H1 (cell line): ENCODE results near the gene SLC35A3. TPM values are rescaled to one million over a fixed set of nuclear protein-coding genes. Genes with fewer than 3 reads are reported as not detected.

Experiments used
- CTCF ChIA-PET: fragments of 300-600 bp; sonication (Branson Sonifier 250); formaldehyde crosslinking; loops from one replicate; lab custom pipeline; 2021; ENCODE audit not compliant: partially characterized antibody; lab: Charles Lee
- POLR2A ChIA-PET: fragments of 300-600 bp; sonication (Branson Sonifier 250); formaldehyde crosslinking; loops from one replicate; lab custom pipeline; 2021; ENCODE audit warnings: inconsistent platforms; ENCODE audit not compliant: partially characterized antibody; lab: Charles Lee
- DNase-seq, 2 experiments: peaks; one replicate each; pipeline versions ENCODE4 v3.0.0 to v3.0.0-alpha.2; 2010 to 2022; ENCODE audit warnings: low spot score in 2 of 2, low read depth in 1 of 2, mixed read lengths in 1 of 2
- FAIRE-seq: peaks from 2 replicates; lab custom pipeline; 2011; peaks lifted over from hg19 to GRCh38; lab: Jason Lieb, UNC
- H2AFZ ChIP-seq: 2 replicates; pipeline ENCODE4 v1.8.1; 2012; ENCODE audit warnings: low read length, inconsistent platforms
- H2AK5ac ChIP-seq: 2 replicates; pipeline ENCODE4 v1.6.1; 2013; ENCODE audit warnings: low read depth, low read length
- H2BK120ac ChIP-seq: replicated peaks from 2 replicates; pipeline ENCODE3; 2013; ENCODE audit warnings: low read depth, low read length, inconsistent platforms
- H2BK12ac ChIP-seq: 2 replicates; pipeline ENCODE4 v1.6.1; 2013; ENCODE audit warnings: low read depth, low read length
- H2BK15ac ChIP-seq: 2 replicates; pipeline ENCODE4 v1.6.1; 2013; ENCODE audit warnings: low read length
- H2BK20ac ChIP-seq: 2 replicates; pipeline ENCODE4 v1.6.1; 2013; ENCODE audit warnings: low read length
- H2BK5ac ChIP-seq: 2 replicates; pipeline ENCODE4 v1.6.1; 2013; ENCODE audit warnings: low read depth, low read length
- H3K14ac ChIP-seq: 2 replicates; pipeline ENCODE4 v1.6.1; 2013; ENCODE audit warnings: inconsistent platforms; ENCODE audit not compliant: insufficient read length
- H3K18ac ChIP-seq: 2 replicates; pipeline ENCODE4 v1.6.1; 2013; ENCODE audit warnings: low read length; ENCODE audit errors: extremely low read depth
- H3K23ac ChIP-seq: 2 replicates; pipeline ENCODE4 v1.6.1; 2013; ENCODE audit warnings: inconsistent platforms; ENCODE audit not compliant: insufficient read length
- H3K23me2 ChIP-seq: 2 replicates; pipeline ENCODE4 v1.6.1; 2013; ENCODE audit warnings: low read depth, low read length
- H3K27ac ChIP-seq: 2 replicates; pipeline ENCODE4 v1.6.1; 2011; ENCODE audit warnings: low read depth, low read length, inconsistent platforms
- H3K27me3 ChIP-seq, 4 experiments: replicated peaks in 1 of 4; 1 replicate in 1 of 4; 2 replicates in 3 of 4; pipeline versions ENCODE4 v1.6.1 to v1.8.1; 2011 to 2013; ENCODE audit warnings: low read length in 3 of 4, mild to moderate bottlenecking in 3 of 4, inconsistent platforms in 2 of 4, mixed read lengths in 2 of 4, moderate library complexity in 1 of 4; ENCODE audit not compliant: control insufficient read depth in 3 of 4, insufficient read depth in 3 of 4; ENCODE audit errors: extremely low read depth in 1 of 4
- H3K36me3 ChIP-seq, 4 experiments: 2 replicates each; pipeline versions ENCODE4 v1.6.1 to v1.8.1; 2011 to 2013; ENCODE audit warnings: mild to moderate bottlenecking in 4 of 4, low read length in 3 of 4, moderate library complexity in 2 of 4, control low read depth in 1 of 4, inconsistent platforms in 1 of 4; ENCODE audit not compliant: insufficient read depth in 4 of 4, control insufficient read depth in 2 of 4
- H3K4ac ChIP-seq: replicated peaks from 2 replicates; pipeline ENCODE3; 2013; ENCODE audit warnings: low read length, low read depth, mixed read lengths, inconsistent platforms; ENCODE audit not compliant: insufficient read length
- H3K4me1 ChIP-seq, 4 experiments: replicated peaks in 1 of 4; 1 replicate in 1 of 4; 2 replicates in 3 of 4; pipeline versions ENCODE4 v1.6.1 to v1.8.1; 2011 to 2013; ENCODE audit warnings: low read length in 3 of 4, inconsistent platforms in 2 of 4, mixed read lengths in 1 of 4; ENCODE audit not compliant: insufficient read depth in 4 of 4, control insufficient read depth in 3 of 4
- H3K4me2 ChIP-seq, 2 experiments: 2 replicates each; pipeline versions ENCODE4 v1.6.1 to v1.8.1; 2011 to 2013; ENCODE audit warnings: low read depth in 2 of 2, low read length in 2 of 2, control low read depth in 1 of 2, inconsistent platforms in 1 of 2, mild to moderate bottlenecking in 1 of 2; ENCODE audit not compliant: insufficient read depth in 1 of 2
- H3K4me3 ChIP-seq, 4 experiments: fragments of 200-600, 300-600 bp in 1 of 4; sonication (generic), shearing (Covaris generic), sonication (Bioruptor Twin) in 1 of 4; 2 replicates each; pipeline versions ENCODE4 v1.5.1 to v1.8.1; 2011 to 2016; ENCODE audit warnings: low read length in 4 of 4, low read depth in 3 of 4, control low read depth in 2 of 4, inconsistent platforms in 2 of 4, mild to moderate bottlenecking in 2 of 4, mixed read lengths in 1 of 4, moderate library complexity in 1 of 4; ENCODE audit not compliant: insufficient read depth in 2 of 4; ENCODE audit errors: extremely low read depth in 1 of 4
- H3K56ac ChIP-seq: replicated peaks from 2 replicates; pipeline ENCODE3; 2013; ENCODE audit warnings: low read depth, mild to moderate bottlenecking, mixed read lengths, low read length, inconsistent platforms; ENCODE audit not compliant: insufficient read length
- H3K79me1 ChIP-seq: 2 replicates; pipeline ENCODE4 v1.6.1; 2013; ENCODE audit warnings: low read depth, low read length, control low read depth
- H3K79me2 ChIP-seq, 2 experiments: 2 replicates each; pipeline versions ENCODE4 v1.6.1 to v1.8.1; 2012 to 2013; ENCODE audit warnings: low read length in 2 of 2, mild to moderate bottlenecking in 2 of 2, inconsistent platforms in 1 of 2; ENCODE audit not compliant: insufficient read depth in 2 of 2, control insufficient read depth in 1 of 2
- H3K9ac ChIP-seq, 4 experiments: replicated peaks in 1 of 4; 1 replicate in 1 of 4; 2 replicates in 3 of 4; pipeline versions ENCODE4 v1.6.1 to v1.8.1; 2011 to 2013; ENCODE audit warnings: low read depth in 3 of 4, low read length in 3 of 4, control low read depth in 2 of 4, mild to moderate bottlenecking in 2 of 4, moderate library complexity in 2 of 4, inconsistent platforms in 1 of 4; ENCODE audit errors: extremely low read depth in 1 of 4
- H3K9me3 ChIP-seq, 2 experiments: 2 replicates each; pipeline versions ENCODE4 v1.6.1 to v1.8.1; 2012 to 2013; ENCODE audit warnings: mild to moderate bottlenecking in 2 of 2, moderate library complexity in 2 of 2, control low read depth in 1 of 2, inconsistent platforms in 1 of 2, low read depth in 1 of 2, low read length in 1 of 2, mixed read lengths in 1 of 2; ENCODE audit not compliant: insufficient read depth in 2 of 2
- H4K20me1 ChIP-seq, 2 experiments: replicated peaks in 1 of 2; 2 replicates each; pipeline versions ENCODE3 to v1.8.1; 2011 to 2013; ENCODE audit warnings: inconsistent platforms in 2 of 2, low read length in 2 of 2, mild to moderate bottlenecking in 1 of 2; ENCODE audit not compliant: insufficient read depth in 2 of 2, control insufficient read depth in 1 of 2
- H4K5ac ChIP-seq: 2 replicates; pipeline ENCODE4 v1.6.1; 2013; ENCODE audit warnings: low read length, low read depth, mixed read lengths, inconsistent platforms; ENCODE audit not compliant: insufficient read length
- H4K8ac ChIP-seq: 2 replicates; pipeline ENCODE4 v1.8.0; 2013; ENCODE audit warnings: mild to moderate bottlenecking, moderate library complexity, low read length, inconsistent platforms; ENCODE audit not compliant: insufficient read depth; ENCODE audit errors: extremely low read depth
- H4K91ac ChIP-seq: replicated peaks from 2 replicates; pipeline ENCODE3; 2013; ENCODE audit warnings: low read length, mixed read lengths, inconsistent platforms; ENCODE audit not compliant: insufficient read length
- ATF3 ChIP-seq: IDR thresholded peaks from 2 replicates; pipeline ENCODE4 v1.6.1; 2011; ENCODE audit warnings: low read depth, mild to moderate bottlenecking, low read length; ENCODE audit not compliant: insufficient read depth
- CTCF ChIP-seq, 3 experiments: IDR thresholded peaks; 1 replicate in 2 of 3; 2 replicates in 1 of 3; pipeline versions ENCODE4 v1.5.1 to v1.6.1; 2011; ENCODE audit warnings: low read length in 3 of 3, mild to moderate bottlenecking in 3 of 3, inconsistent platforms in 2 of 3, low read depth in 1 of 3, moderate library complexity in 1 of 3; ENCODE audit not compliant: insufficient read depth in 1 of 3; ENCODE audit errors: control extremely low read depth in 1 of 3
- FOSL1 ChIP-seq: IDR thresholded peaks from 2 replicates; pipeline ENCODE4 v1.6.1; 2011; ENCODE audit warnings: mild to moderate bottlenecking, low read depth, low read length, moderate library complexity; ENCODE audit not compliant: insufficient read depth
- POU5F1 ChIP-seq: IDR thresholded peaks from 2 replicates; pipeline ENCODE4 v1.6.1; 2011; ENCODE audit warnings: low read depth, mild to moderate bottlenecking, low read length, moderate library complexity
- RBBP5 ChIP-seq: IDR thresholded peaks from 2 replicates; pipeline ENCODE4 v1.7.1; 2012; ENCODE audit warnings: low read depth, mild to moderate bottlenecking, inconsistent platforms, low read length, moderate library complexity, borderline replicate concordance
- SIRT6 ChIP-seq: IDR thresholded peaks from one replicate; pipeline ENCODE4 v1.7.1; 2012; ENCODE audit warnings: low read length, inconsistent platforms
- TBP ChIP-seq: IDR thresholded peaks from 2 replicates; pipeline ENCODE4 v1.6.1; 2011; ENCODE audit warnings: low read depth, low read length, improper control_type of control experiment
- TCF12 ChIP-seq: IDR thresholded peaks from 2 replicates; pipeline ENCODE4 v1.6.1; 2011; ENCODE audit warnings: low read depth, mild to moderate bottlenecking, low read length
- TEAD4 ChIP-seq: IDR thresholded peaks from 2 replicates; pipeline ENCODE4 v1.6.1; 2012; ENCODE audit warnings: low read depth, low read length, inconsistent platforms, mixed read lengths
- YY1 ChIP-seq: IDR thresholded peaks from 2 replicates; pipeline ENCODE4 v1.6.1; 2011; ENCODE audit warnings: low read depth, mild to moderate bottlenecking, low read length
- WGBS, 2 experiments: shearing (Covaris generic) in 1 of 2; methylation state at CpG; one replicate each; pipeline versions ENCODE4 v1.1.6 to v1.1.7; 2013 to 2015; ENCODE audit warnings: low lambda C conversion rate in 2 of 2, mixed read lengths in 2 of 2, inconsistent platforms in 1 of 2, low coverage in 1 of 2, missing lambda C conversion rate in 1 of 2; ENCODE audit not compliant: insufficient replicate concordance in 2 of 2, insufficient coverage in 1 of 2, insufficient read length in 1 of 2; ENCODE audit errors: extremely low coverage in 1 of 2, missing lambda C conversion rate in 1 of 2; 5-methylcytosine and 5-hydroxymethylcytosine counted together
- polyA plus RNA-seq, 7 experiments: library from polyadenylated mRNA; depleted of rRNA in 3 of 7; stranded (reverse) in 5 of 7; unstranded in 2 of 7; fragments of >200 nt in 5 of 7; fragments of 200-250 nt in 2 of 7; gene quantifications; 1 replicate in 5 of 7; 2 replicates in 1 of 7; 4 replicates in 1 of 7; pipeline versions ENCODE4 v1.2.1 to v1.2.3, GENCODE V29; 2011 to 2013; ENCODE audit warnings: missing spikeins in 2 of 7, mixed read lengths in 2 of 7
- total RNA-seq: library from RNA; stranded (reverse); fragmentation: NEBNext Ultra II Directional; extraction: Animal tissue kit (Norgen Biotek cat#: 25700); gene quantifications from 2 replicates; pipeline ENCODE4 v1.2.1, GENCODE V29; 2021
- TF ChIP-seq, protein P1 (sequence below): IDR thresholded peaks from 2 replicates; pipeline ENCODE4 v1.6.1; 2011; ENCODE audit warnings: low read length, improper control_type of control experiment

SLC35A3 gene
- total and polyA plus RNA-seq, 2 of the 8 experiments (the other 6 are each of a cell fraction or from before 2014, with no cell fraction given), result 3.0 to 13.8 TPM

- no peak for FAIRE-seq
- 0 out of 4 replicates have a peak, but pooled peaks cover 0 to 2% of the 10 kb centered on the region in 2 experiments for H3K79me2 ChIP-seq
- ChIA-PET POLR2A (no interaction called here), CTCF (no interaction called here)
- no peak overlapping the region for H3K27ac ChIP-seq
- H2BK120ac ChIP-seq, result no peak overlapping the region
- no peak overlapping the region for H4K91ac ChIP-seq
- no peak overlapping the region for H3K56ac ChIP-seq
- no peaks in the 10 kb centered on the region for H3K79me1 ChIP-seq
- H2BK5ac ChIP-seq, result no peak overlapping the region
- H4K8ac ChIP-seq, result no peak overlapping the region
- DNase-seq, result no peak
- WGBS, 2 experiments, result 88% methylated on average over 3 of the region's 3 CpGs; no CpG with 5 or more reads in 1 of the 2 experiments
- H3K18ac ChIP-seq, result no peak overlapping the region
- no peak overlapping the region for H3K23ac ChIP-seq
- H4K20me1 ChIP-seq, result no peaks in the 10 kb centered on the region
- no peaks in the 10 kb centered on the region for H3K4me1 ChIP-seq
- H3K23me2 ChIP-seq, result no peaks in the 10 kb centered on the region
- H3K9me3 ChIP-seq, result peaks cover 0 to 5% of the 10 kb centered on the region in 2 experiments; a peak in 1 of 4 replicates
- no peak overlapping the region for H3K4me2 ChIP-seq
- H3K14ac ChIP-seq, result no peak overlapping the region
- H2BK15ac ChIP-seq, result no peak overlapping the region
- H2BK12ac ChIP-seq, result no peak overlapping the region
- H2AK5ac ChIP-seq, result no peak overlapping the region
- no peak overlapping the region for H3K4me3 ChIP-seq
- no peak overlapping the region for H3K4ac ChIP-seq
- H3K27me3 ChIP-seq, result no peaks in the 10 kb centered on the region
- no peak overlapping the region for H4K5ac ChIP-seq
- H2BK20ac ChIP-seq, result no peak overlapping the region
- H3K36me3 ChIP-seq, result peaks cover 0 to 9% (median 4%) of the 10 kb centered on the region in 4 experiments; a peak in 2 of 8 replicates
- H3K9ac ChIP-seq, result no peak overlapping the region
- no peak overlapping the region for H2AFZ ChIP-seq
- TF ChIP-seq TCF12 (no peak), CTCF (IDR thresholded peaks at IDR 0.05; ENCODE audit: control extremely low read depth in 1 of 3, insufficient read depth in 1 of 3, low read depth in 1 of 3, low read length in 3 of 3) (no peak), SIRT6 (no peak), ATF3 (no peak), TEAD4 (no peak), YY1 (no peak), TBP (no peak), POU5F1 (no peak), RBBP5 (no peak), FOSL1 (no peak)
- TF ChIP-seq, protein P1, sequence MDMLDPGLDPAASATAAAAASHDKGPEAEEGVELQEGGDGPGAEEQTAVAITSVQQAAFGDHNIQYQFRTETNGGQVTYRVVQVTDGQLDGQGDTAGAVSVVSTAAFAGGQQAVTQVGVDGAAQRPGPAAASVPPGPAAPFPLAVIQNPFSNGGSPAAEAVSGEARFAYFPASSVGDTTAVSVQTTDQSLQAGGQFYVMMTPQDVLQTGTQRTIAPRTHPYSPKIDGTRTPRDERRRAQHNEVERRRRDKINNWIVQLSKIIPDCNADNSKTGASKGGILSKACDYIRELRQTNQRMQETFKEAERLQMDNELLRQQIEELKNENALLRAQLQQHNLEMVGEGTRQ, result no peak
These were observed 24.7 kb downstream of the SLC35A3 start for GRCh38 chr1:99994496-99994895.
